ENCODE measurements around the gene ZNF506.
"Not testable (repeated sequence)": the region's sequence is repeated elsewhere in the genome, so short reads cannot be mapped to it uniquely, and the experiment has no call there.

The ZNF506 gene

GRCh38 chr19:19777692-19778091 lies 43.9 kb downstream of the ZNF506 start:
- no peak for DNase-seq

GRCh38 chr19:19776206-19777008 lies 45.1 kb downstream of the ZNF506 start:
- peak; percentile 97 for DNase-seq

- DNase-seq: no peak
Measured at GRCh38 chr19:19775891-19776205, 45.7 kb downstream of the ZNF506 start.

- DNase-seq: no peak
Measured at GRCh38 chr19:19774354-19775033, 47.1 kb downstream of the ZNF506 start.

- DNase-seq: not testable (repeated sequence)
Measured at GRCh38 chr19:19771963-19772362, 49.6 kb downstream of the ZNF506 start.

GRCh38 chr19:19769971-19770370 lies 51.6 kb downstream of the ZNF506 start:
- DNase-seq: not testable (repeated sequence)

GRCh38 chr19:19758164-19758563 lies 63.4 kb downstream of the ZNF506 start:
- no peak for DNase-seq

GRCh38 chr19:19752760-19753403 lies 68.7 kb downstream of the ZNF506 start:
- no peak for DNase-seq

- no peak for DNase-seq
Measured at GRCh38 chr19:19751846-19752245, 69.7 kb downstream of the ZNF506 start.

- no peak for DNase-seq
Measured at GRCh38 chr19:19750842-19751790, 70.4 kb downstream of the ZNF506 start.

GRCh38 chr19:19749908-19750841 lies 71.4 kb downstream of the ZNF506 start:
- no peak for DNase-seq

- no peak for DNase-seq
Measured at GRCh38 chr19:19749117-19749907, 72.2 kb downstream of the ZNF506 start.

- no peak for DNase-seq
Measured at GRCh38 chr19:19748249-19748938, 73.2 kb downstream of the ZNF506 start.

- no peak for DNase-seq
Measured at GRCh38 chr19:19747357-19748220, 74.0 kb downstream of the ZNF506 start.

GRCh38 chr19:19746286-19747213 lies 75.0 kb downstream of the ZNF506 start:
- no peak for DNase-seq

- no peak for DNase-seq
Measured at GRCh38 chr19:19745496-19746285, 75.9 kb downstream of the ZNF506 start.

GRCh38 chr19:19744641-19745040 lies 76.9 kb downstream of the ZNF506 start:
- no peak for DNase-seq

Data from DMS153 (cell line).